Posterior vena cava (tissue), 2 donors: ENCODE measurements around the gene SORBS1. TPM values are rescaled to one million over a fixed set of nuclear protein-coding genes. Genes with fewer than 3 reads are reported as not detected.
"Not testable (repeated sequence)": the region's sequence is repeated elsewhere in the genome, so short reads cannot be mapped to it uniquely, and the experiment has no call there.

ENCODE experiments used
- DNase-seq: peaks from one replicate; pipeline ENCODE4 v3.0.0-alpha.2; 2020; ENCODE audit warnings: low spot score
- intact Hi-C, 2 donors: fragments of 100-400 bp; cut with DNase I; formaldehyde crosslinking; loops; one replicate each; pipeline versions ENCODE4 v1.14.1 to v1.14.2; 2022 to 2023
- total RNA-seq, 2 donors: library from RNA; stranded (reverse); fragmentation: NEBNext Ultra II Directional; extraction: Animal tissue kit (Norgen Biotek cat#: 25700); gene quantifications; one replicate each; pipeline ENCODE4 v1.2.1, GENCODE V29; 2021
- donor health status: DM: yes; HTN: yes; CAD: no.
- donor health status: DM: yes; HTN: yes; CAD: no.

The SORBS1 gene
- total RNA-seq, 2 donors from 2014 or later = 1,013 to 1,390 TPM

GRCh38 chr10:95476469-95477174, 84.5 kb downstream of the SORBS1 start:
- intact Hi-C loops = no loop called here

GRCh38 chr10:95475827-95476468, 85.2 kb downstream of the SORBS1 start:
- DNase-seq = no peak
- intact Hi-C loops = no loop called here

More at GRCh38 chr10:95476469-95477174, 84.5 kb downstream of the SORBS1 start:
- no peak for DNase-seq

GRCh38 chr10:95475003-95475383, 86.2 kb downstream of the SORBS1 start:
- intact Hi-C loops = no loop called here
- no peak for DNase-seq

GRCh38 chr10:95474228-95475002, 86.8 kb downstream of the SORBS1 start:
- no peak for DNase-seq

GRCh38 chr10:95472304-95473088, 88.7 kb downstream of the SORBS1 start:
- intact Hi-C loops = no loop called here
- DNase-seq = no peak

More at GRCh38 chr10:95474228-95475002, 86.8 kb downstream of the SORBS1 start:
- intact Hi-C loops = no loop called here

- no peak for DNase-seq
- intact Hi-C loops = no loop called here
Measured at GRCh38 chr10:95469676-95470075, 91.5 kb downstream of the SORBS1 start.

- no peak for DNase-seq
- intact Hi-C loops = no loop called here
Measured at GRCh38 chr10:95469251-95469650, 91.9 kb downstream of the SORBS1 start.

GRCh38 chr10:95467642-95468041, 93.5 kb downstream of the SORBS1 start:
- intact Hi-C loops, DNase-seq: not testable (repeated sequence)

GRCh38 chr10:95467162-95467599, 94.0 kb downstream of the SORBS1 start:
- intact Hi-C loops = no loop called here
- DNase-seq = peak; percentile 88

- intact Hi-C loops = no loop called here
- no peak for DNase-seq
Measured at GRCh38 chr10:95466436-95466835, 94.7 kb downstream of the SORBS1 start.

GRCh38 chr10:95464280-95464679, 96.9 kb downstream of the SORBS1 start:
- DNase-seq = no peak
- intact Hi-C loops = no loop called here

- intact Hi-C loops = no loop called here
Measured at GRCh38 chr10:95462740-95463667, 98.2 kb downstream of the SORBS1 start.

GRCh38 chr10:95461611-95462010, 99.6 kb downstream of the SORBS1 start:
- no peak for DNase-seq
- intact Hi-C loops = no loop called here

More at GRCh38 chr10:95462740-95463667, 98.2 kb downstream of the SORBS1 start:
- no peak for DNase-seq

GRCh38 chr10:95459446-95460045, 101.6 kb downstream of the SORBS1 start:
- peak; percentile 83 for DNase-seq
- intact Hi-C loops = no loop called here

- no peak for DNase-seq
- intact Hi-C loops = no loop called here
Measured at GRCh38 chr10:95458871-95459270, 102.3 kb downstream of the SORBS1 start.

- DNase-seq = no peak
- intact Hi-C loops = no loop called here
Measured at GRCh38 chr10:95458014-95458413, 103.2 kb downstream of the SORBS1 start.

GRCh38 chr10:95457319-95457886, 103.8 kb downstream of the SORBS1 start:
- intact Hi-C loops = no loop called here
- DNase-seq = no peak

GRCh38 chr10:95456516-95456915, 104.7 kb downstream of the SORBS1 start:
- intact Hi-C loops = no loop called here
- DNase-seq = no peak
